Mucosa of descending colon (tissue), 3 donors: ENCODE results near the gene SORCS2. TPM values are rescaled to one million over a fixed set of nuclear protein-coding genes. Genes with fewer than 3 reads are reported as not detected.

Experiments
- ATAC-seq: fragments of 200-7000 bp; cut with Tn5 transposase; one replicate; pipeline ENCODE4 v1.9.1; 2020; ENCODE audit warnings: mild to moderate bottlenecking, moderate library complexity
- DNase-seq, 3 donors: peaks; one replicate each; pipeline ENCODE4 v3.0.0-alpha.2; 2020
- H3K36me3 ChIP-seq: fragments of 200-600 bp; one replicate; pipeline ENCODE4 v1.8.0; 2021; ENCODE audit warnings: low read depth, mild to moderate bottlenecking
- H3K4me1 ChIP-seq: fragments of 200-600 bp; one replicate; pipeline ENCODE4 v1.8.0; 2021; ENCODE audit warnings: low read depth, mild to moderate bottlenecking
- H3K4me3 ChIP-seq: fragments of 200-600 bp; one replicate; pipeline ENCODE4 v1.8.0; 2021; ENCODE audit warnings: mild to moderate bottlenecking
- H3K9me3 ChIP-seq: fragments of 200-600 bp; one replicate; pipeline ENCODE4 v1.8.0; 2021; ENCODE audit warnings: mild to moderate bottlenecking
- intact Hi-C, 2 donors: fragments of 100-400 bp; cut with DNase I in 1 of 2; cut with micrococcal nuclease in 1 of 2; formaldehyde crosslinking; loops; one replicate each; pipeline versions ENCODE4 v1.11.0 to v1.11.1; 2022; cut with DNase I, micrococcal nuclease
- total RNA-seq, 3 donors: library from RNA; stranded (reverse); fragmentation: NEBNext Ultra II Directional in 2 of 3; extraction: Animal tissue kit (Norgen Biotek cat#: 25700) in 2 of 3; gene quantifications; one replicate each; pipeline versions ENCODE4 v1.2.1 to v1.2.4, GENCODE V29; 2021 to 2023
- TF ChIP-seq, protein P1 (sequence below): fragments of 200-600 bp; IDR thresholded peaks from one replicate; pipeline ENCODE4 v1.8.0; 2022; ENCODE audit warnings: antibody characterized with exemption, mild to moderate bottlenecking
- donor health status: DM: no; HTN: no; CAD: no; lungs with moderate emphysema.
- donor health status: DM: no; HTN: no; CAD: no.
- donor health status: DM: no; HTN: yes; CAD: no.

SORCS2 gene
- total RNA-seq, 3 donors from 2014 or later: 0.20 to 3.1 (median 1.5) TPM

DNA sequence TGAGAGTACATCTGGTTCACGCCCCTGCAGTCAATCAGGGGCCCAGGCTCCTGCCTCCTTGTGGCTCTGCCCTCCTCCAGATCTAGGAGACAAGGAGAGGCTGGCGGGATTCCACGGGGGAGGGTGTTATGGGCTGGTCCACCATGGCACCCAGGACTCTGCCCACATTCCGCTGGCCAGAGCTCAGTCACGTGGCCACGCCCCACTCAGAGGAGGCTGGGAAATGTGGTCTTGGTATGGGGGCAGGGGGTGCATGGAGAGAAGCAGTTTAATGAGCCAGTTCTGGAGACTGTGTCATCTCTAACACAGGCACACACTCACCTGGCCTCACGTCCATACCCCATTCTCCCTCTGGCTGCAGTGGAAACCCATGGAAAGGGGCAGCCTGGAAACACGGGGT lies 273.9 kb downstream of the SORCS2 start:
- intact Hi-C loops: no loop called here
- Histone ChIP-seq H3K4me1 (no peaks in the 10 kb centered on the region), H3K9me3 (no peaks in the 10 kb centered on the region), H3K4me3 (no peak overlapping the region), H3K36me3 (no peaks in the 10 kb centered on the region)
- TF ChIP-seq, protein P1, sequence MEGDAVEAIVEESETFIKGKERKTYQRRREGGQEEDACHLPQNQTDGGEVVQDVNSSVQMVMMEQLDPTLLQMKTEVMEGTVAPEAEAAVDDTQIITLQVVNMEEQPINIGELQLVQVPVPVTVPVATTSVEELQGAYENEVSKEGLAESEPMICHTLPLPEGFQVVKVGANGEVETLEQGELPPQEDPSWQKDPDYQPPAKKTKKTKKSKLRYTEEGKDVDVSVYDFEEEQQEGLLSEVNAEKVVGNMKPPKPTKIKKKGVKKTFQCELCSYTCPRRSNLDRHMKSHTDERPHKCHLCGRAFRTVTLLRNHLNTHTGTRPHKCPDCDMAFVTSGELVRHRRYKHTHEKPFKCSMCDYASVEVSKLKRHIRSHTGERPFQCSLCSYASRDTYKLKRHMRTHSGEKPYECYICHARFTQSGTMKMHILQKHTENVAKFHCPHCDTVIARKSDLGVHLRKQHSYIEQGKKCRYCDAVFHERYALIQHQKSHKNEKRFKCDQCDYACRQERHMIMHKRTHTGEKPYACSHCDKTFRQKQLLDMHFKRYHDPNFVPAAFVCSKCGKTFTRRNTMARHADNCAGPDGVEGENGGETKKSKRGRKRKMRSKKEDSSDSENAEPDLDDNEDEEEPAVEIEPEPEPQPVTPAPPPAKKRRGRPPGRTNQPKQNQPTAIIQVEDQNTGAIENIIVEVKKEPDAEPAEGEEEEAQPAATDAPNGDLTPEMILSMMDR: no peak
- ATAC-seq (no peak), DNase-seq (no peak)

- TF ChIP-seq, protein P1: no peak
- intact Hi-C loops: no loop called here
- Histone ChIP-seq H3K4me1 (no peaks in the 10 kb centered on the region), H3K4me3 (no peak overlapping the region), H3K36me3 (no peaks in the 10 kb centered on the region), H3K9me3 (no peaks in the 10 kb centered on the region)
- no peak for ATAC-seq
- DNase-seq: no peak
Measured at GRCh38 chr4:7466904-7467303, 274.6 kb downstream of the SORCS2 start.

DNA sequence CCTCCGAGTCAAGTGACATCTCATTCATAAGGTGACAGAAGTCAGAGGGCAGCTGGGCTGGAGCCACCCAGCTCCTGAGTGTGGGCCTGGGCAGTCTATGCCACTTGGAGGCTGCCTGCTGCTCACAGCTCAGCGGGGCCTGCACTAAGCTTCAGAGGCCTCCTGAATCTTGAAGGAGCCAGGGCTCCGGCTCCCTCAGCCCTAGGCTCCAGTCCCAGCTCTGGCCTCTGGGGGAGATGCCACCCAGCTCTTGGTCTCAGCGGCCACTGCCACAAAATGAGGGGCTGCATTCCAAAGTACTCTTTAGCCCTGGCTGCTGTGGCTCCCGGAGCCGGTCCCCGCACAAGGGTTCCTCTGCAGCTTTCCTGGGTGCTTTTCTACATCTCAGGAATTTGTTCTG lies 275.1 kb downstream of the SORCS2 start:
- DNase-seq: no peak
- TF ChIP-seq, protein P1: no peak
- intact Hi-C loops: no loop called here

DNA sequence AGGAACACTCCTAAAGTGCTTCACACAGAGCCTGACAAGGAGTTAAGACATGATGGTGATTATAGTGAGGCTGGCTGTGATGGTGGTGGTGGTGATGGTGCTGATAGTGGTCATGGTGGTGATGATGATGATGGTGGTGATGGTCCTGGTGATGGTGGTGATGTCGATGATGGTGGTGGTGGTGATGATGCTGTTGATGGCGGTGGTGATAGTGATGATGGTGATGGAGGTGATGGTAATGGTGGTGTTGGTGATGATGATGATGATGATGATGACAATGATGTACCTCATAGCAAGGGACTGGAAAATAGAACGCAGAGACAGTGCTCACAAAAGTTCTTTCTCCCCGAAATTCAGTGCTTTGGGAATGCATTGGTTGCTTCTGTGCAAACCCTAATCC lies 276.7 kb downstream of the SORCS2 start:
- ATAC-seq (no peak), DNase-seq (no peak)
- TF ChIP-seq, protein P1: no peak
- intact Hi-C loops: no loop called here
- H3K9me3 ChIP-seq: no peaks in the 10 kb centered on the region
- no peaks in the 10 kb centered on the region for H3K36me3 ChIP-seq
- no peak overlapping the region for H3K4me3 ChIP-seq
- H3K4me1 ChIP-seq: no peaks in the 10 kb centered on the region

More for the DNA sequence above, 275.1 kb downstream of the SORCS2 start:
- H3K36me3 ChIP-seq: no peaks in the 10 kb centered on the region
- ATAC-seq: no peak
- H3K4me3 ChIP-seq: no peak overlapping the region
- no peaks in the 10 kb centered on the region for H3K9me3 ChIP-seq
- no peaks in the 10 kb centered on the region for H3K4me1 ChIP-seq

DNA sequence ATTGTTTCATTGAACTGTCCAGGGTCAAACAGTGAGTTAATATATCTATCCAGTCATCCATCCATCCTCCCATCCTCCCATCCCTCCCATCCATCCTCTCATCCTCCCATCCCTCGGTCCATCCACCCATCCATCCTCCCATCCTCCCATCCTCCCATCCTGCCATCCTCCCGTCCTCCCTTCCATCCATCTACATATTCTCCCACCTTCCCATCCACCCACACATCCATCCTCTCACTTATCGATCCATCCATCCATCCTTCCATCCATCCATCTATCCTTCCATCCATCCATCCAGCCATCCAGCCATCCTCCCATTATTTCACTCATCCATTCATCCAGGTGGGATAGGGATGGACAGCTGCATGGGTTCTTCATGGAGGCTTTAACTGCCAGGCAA lies 277.8 kb downstream of the SORCS2 start:
- no peaks in the 10 kb centered on the region for H3K4me1 ChIP-seq
- H3K4me3 ChIP-seq: no peak overlapping the region
- no peak for DNase-seq
- no peak for ATAC-seq
- no peaks in the 10 kb centered on the region for H3K36me3 ChIP-seq
- intact Hi-C loops: no loop called here
- H3K9me3 ChIP-seq: no peaks in the 10 kb centered on the region
- TF ChIP-seq, protein P1: no peak

GRCh38 chr4:7470522-7471128 lies 278.3 kb downstream of the SORCS2 start:
- intact Hi-C loops: no loop called here
- no peaks in the 10 kb centered on the region for H3K36me3 ChIP-seq
- TF ChIP-seq, protein P1: no peak
- no peak overlapping the region for H3K4me3 ChIP-seq
- DNase-seq (no peak), ATAC-seq (no peak)
- H3K9me3 ChIP-seq: no peaks in the 10 kb centered on the region
- H3K4me1 ChIP-seq: no peaks in the 10 kb centered on the region
